Hepatocyte (in vitro differentiated cells): ENCODE data around the gene PTGDS. TPM values are rescaled to one million over a fixed set of nuclear protein-coding genes. Genes with fewer than 3 reads are reported as not detected.

Experiments
- DNase-seq: peaks from one replicate; pipeline ENCODE4 v3.0.0-alpha.2; 2016; ENCODE audit warnings: low spot score
- H2AFZ ChIP-seq: fragments of 200-600 bp; sonication (generic); 2 replicates; pipeline ENCODE4 v1.6.0; 2016; ENCODE audit warnings: antibody characterized with exemption, mild to moderate bottlenecking
- H3K27ac ChIP-seq: fragments of 200-600 bp; sonication (generic); 2 replicates; pipeline ENCODE4 v1.5.1; 2016; ENCODE audit warnings: mild to moderate bottlenecking
- H3K27me3 ChIP-seq: fragments of 200-600 bp; sonication (generic); 2 replicates; pipeline ENCODE4 v1.6.1; 2016
- H3K36me3 ChIP-seq: fragments of 200-600 bp; sonication (generic); replicated peaks from 2 replicates; pipeline ENCODE4 v1.5.1; 2016; ENCODE audit warnings: low read depth; ENCODE audit not compliant: insufficient read depth
- H3K4me1 ChIP-seq: fragments of 200-600 bp; sonication (generic); 2 replicates; pipeline ENCODE4 v1.5.1; 2016; ENCODE audit warnings: mild to moderate bottlenecking, moderate library complexity; ENCODE audit not compliant: insufficient read depth
- H3K4me2 ChIP-seq: fragments of 200-600 bp; sonication (generic); 2 replicates; pipeline ENCODE4 v1.6.0; 2016
- H3K4me3 ChIP-seq: fragments of 200-600 bp; sonication (generic); 2 replicates; pipeline ENCODE4 v1.5.1; 2016; ENCODE audit warnings: mild to moderate bottlenecking
- H3K79me2 ChIP-seq: fragments of 200-600 bp; sonication (generic); 2 replicates; pipeline ENCODE4 v1.6.0; 2017; ENCODE audit warnings: mild to moderate bottlenecking
- H3K9me2 ChIP-seq: fragments of 200-600 bp; sonication (generic); replicated peaks from 2 replicates; pipeline ENCODE4 v1.6.0; 2017; ENCODE audit warnings: mild to moderate bottlenecking; ENCODE audit not compliant: insufficient read depth
- H3K9me3 ChIP-seq: fragments of 200-600 bp; sonication (generic); 2 replicates; pipeline ENCODE4 v1.5.1; 2016; ENCODE audit warnings: low read depth, mild to moderate bottlenecking
- H4K20me1 ChIP-seq: fragments of 200-600 bp; sonication (generic); 2 replicates; pipeline ENCODE4 v1.6.0; 2016; ENCODE audit warnings: mild to moderate bottlenecking; ENCODE audit not compliant: insufficient read depth, poor library complexity, severe bottlenecking
- CTCF ChIP-seq: fragments of 200-600 bp; sonication (generic); IDR thresholded peaks from 2 replicates; pipeline ENCODE4 v1.5.1; 2016; ENCODE audit warnings: antibody characterized with exemption, mild to moderate bottlenecking; ENCODE audit not compliant: poor library complexity
- EZH2 ChIP-seq: fragments of 200-600 bp; sonication (generic); IDR thresholded peaks from 2 replicates; pipeline ENCODE4 v1.6.1; 2016; ENCODE audit warnings: antibody characterized with exemption, mild to moderate bottlenecking, borderline replicate concordance
- EZH2phosphoT487 ChIP-seq: fragments of 200-600 bp; sonication (generic); IDR thresholded peaks from one replicate; pipeline ENCODE4 v1.6.1; 2018; ENCODE audit warnings: antibody characterized with exemption, mild to moderate bottlenecking, low read depth, moderate library complexity; ENCODE audit not compliant: unreplicated experiment, severe bottlenecking
- WGBS: methylation state at CpG from one replicate; pipeline ENCODE4 v1.1.6; 2016; ENCODE audit warnings: low lambda C conversion rate; ENCODE audit errors: missing lambda C conversion rate; 5-methylcytosine and 5-hydroxymethylcytosine counted together
- polyA plus RNA-seq: library from polyadenylated mRNA; unstranded; fragments of >200 nt; fragmentation: Nextera tagmentation; extraction: Ambion mirVana; gene quantifications from 2 replicates; pipeline ENCODE4 v1.2.1, GENCODE V29; 2016
- total RNA-seq: library from RNA; depleted of rRNA; stranded (reverse); fragments of >200 nt; gene quantifications from 2 replicates; pipeline ENCODE4 v1.2.3, GENCODE V29; 2014

PTGDS gene
- total and polyA plus RNA-seq, 2 experiments from 2014 or later, result 56.0 to 290 TPM

- no peak overlapping the region for H3K4me2 ChIP-seq
- TF ChIP-seq EZH2phosphoT487 (no peak), CTCF (no peak), EZH2 (no peak)
- H3K36me3 ChIP-seq, result no peaks in the 10 kb centered on the region
- H4K20me1 ChIP-seq, result no peaks in the 10 kb centered on the region
- H3K9me3 ChIP-seq, result no peaks in the 10 kb centered on the region
- WGBS, result 93% methylated on average over 15 of the region's 15 CpGs
- no peaks in the 10 kb centered on the region for H3K9me2 ChIP-seq
- peaks cover 7% of the 10 kb centered on the region for H3K79me2 ChIP-seq
- no peaks in the 10 kb centered on the region for H3K4me1 ChIP-seq
- H2AFZ ChIP-seq, result no peak overlapping the region
- H3K27me3 ChIP-seq, result no peaks in the 10 kb centered on the region
- no peak overlapping the region for H3K4me3 ChIP-seq
- no peak overlapping the region for H3K27ac ChIP-seq
- no peak for DNase-seq
These were observed 39.9 kb upstream of the PTGDS start for GRCh38 chr9:136937186-136938001.

DNA sequence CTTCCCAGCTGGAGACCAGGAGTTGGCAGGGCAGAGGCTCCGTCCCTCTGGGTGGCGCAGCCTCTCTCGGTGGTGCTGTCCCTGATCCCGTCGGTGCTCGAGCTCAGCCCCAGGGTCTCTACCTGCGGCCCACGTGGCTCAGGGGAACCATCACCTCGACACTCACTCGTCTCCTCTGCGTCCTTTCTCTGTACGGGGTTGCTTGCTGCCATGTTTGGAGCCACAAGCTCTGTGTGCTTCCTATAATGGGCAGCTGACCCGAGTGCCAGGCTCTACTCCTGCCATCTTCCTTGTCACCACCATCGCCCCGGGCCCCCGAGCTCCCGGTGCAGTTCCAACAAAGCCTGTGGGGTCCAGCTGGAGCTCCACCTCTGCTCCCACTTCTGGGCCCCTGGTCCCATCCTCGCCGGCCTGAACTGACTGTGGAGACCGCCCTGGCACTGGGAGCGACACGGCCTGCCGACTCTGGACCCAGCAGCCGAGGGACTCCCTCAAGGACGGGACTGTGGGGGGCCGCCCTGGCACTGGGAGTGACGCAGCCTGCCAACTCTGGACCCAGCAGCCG, 37.8 kb upstream of the PTGDS start:
- no peak overlapping the region for H3K4me3 ChIP-seq
- no peak for DNase-seq
- H3K79me2 ChIP-seq, result peaks cover 24% of the 10 kb centered on the region
- H3K9me2 ChIP-seq, result no peaks in the 10 kb centered on the region
- no peak for TF ChIP-seq EZH2
- TF ChIP-seq CTCF, result no peak
- TF ChIP-seq EZH2phosphoT487, result no peak
- no peak overlapping the region for H2AFZ ChIP-seq
- peaks cover 4% of the 10 kb centered on the region for H4K20me1 ChIP-seq
- H3K27me3 ChIP-seq, result no peaks in the 10 kb centered on the region
- H3K4me1 ChIP-seq, result peaks cover 8% of the 10 kb centered on the region
- no peak overlapping the region for H3K4me2 ChIP-seq
- no peak overlapping the region for H3K27ac ChIP-seq
- H3K9me3 ChIP-seq, result no peaks in the 10 kb centered on the region
- WGBS, result 95% methylated on average over 28 of the region's 28 CpGs
- H3K36me3 ChIP-seq, result no peaks in the 10 kb centered on the region

GRCh38 chr9:136939996-136940525, 37.2 kb upstream of the PTGDS start:
- no peaks in the 10 kb centered on the region for H3K27me3 ChIP-seq
- no peaks in the 10 kb centered on the region for H3K9me3 ChIP-seq
- H3K36me3 ChIP-seq, result no peaks in the 10 kb centered on the region
- WGBS, result 95% methylated on average over 16 of the region's 16 CpGs
- no peak for DNase-seq
- TF ChIP-seq CTCF (no peak), EZH2 (no peak), EZH2phosphoT487 (no peak)
- H3K4me1 ChIP-seq, result peaks cover 12% of the 10 kb centered on the region
- no peak overlapping the region for H2AFZ ChIP-seq
- H3K4me2 ChIP-seq, result no peak overlapping the region
- H3K27ac ChIP-seq, result no peak overlapping the region
- peaks cover 24% of the 10 kb centered on the region for H3K79me2 ChIP-seq
- H4K20me1 ChIP-seq, result peaks cover 4% of the 10 kb centered on the region
- H3K9me2 ChIP-seq, result no peaks in the 10 kb centered on the region
- no peak overlapping the region for H3K4me3 ChIP-seq
